OCI-LY7 (cell line): ENCODE results near the gene SORD. TPM values are rescaled to one million over a fixed set of nuclear protein-coding genes. Genes with fewer than 3 reads are reported as not detected.

Experiments used
- BruUV-seq: library from RNA; stranded (reverse); fragments of 400-500 nt; replicated peaks from 2 replicates; lab custom pipeline; 2021; lab: Mats Ljungman, UMichigan
- CTCF ChIA-PET: fragments of 300-600 bp; sonication (Branson Sonifier 250); formaldehyde crosslinking; loops from one replicate; lab custom pipeline; 2022; ENCODE audit warnings: antibody characterized with exemption; ENCODE audit not compliant: unreplicated experiment; lab: Charles Lee
- POLR2A ChIA-PET: fragments of 300-600 bp; sonication (Branson Sonifier 250); formaldehyde crosslinking; loops from one replicate; lab custom pipeline; 2022; ENCODE audit warnings: antibody characterized with exemption; lab: Charles Lee
- DNase-seq: peaks from one replicate; pipeline ENCODE4 v3.0.0-alpha.2; 2015; ENCODE audit warnings: low spot score
- H2AFZ ChIP-seq: fragments of 200-600 bp; sonication (generic), shearing (Covaris generic); 2 replicates; pipeline ENCODE4 v1.6.1; 2014; ENCODE audit warnings: mild to moderate bottlenecking, antibody characterized with exemption, low read length, moderate library complexity
- H3K27ac ChIP-seq: fragments of 200-600 bp; sonication (generic); 2 replicates; pipeline ENCODE4 v1.5.1; 2014; ENCODE audit warnings: mixed run types, low read depth, mild to moderate bottlenecking, moderate library complexity, low read length, inconsistent platforms; ENCODE audit not compliant: poor library complexity, severe bottlenecking
- H3K36me3 ChIP-seq: fragments of 200-600 bp; sonication (generic); 2 replicates; pipeline ENCODE4 v1.6.1; 2014; ENCODE audit warnings: mild to moderate bottlenecking, antibody characterized with exemption, low read length, moderate library complexity, mixed read lengths; ENCODE audit not compliant: insufficient read depth
- H3K4me1 ChIP-seq: fragments of 200-600 bp; sonication (generic); 2 replicates; pipeline ENCODE4 v1.5.1; 2014; ENCODE audit warnings: mild to moderate bottlenecking, low read length; ENCODE audit not compliant: insufficient read depth, poor library complexity, severe bottlenecking
- H3K4me2 ChIP-seq: fragments of 200-600 bp; sonication (generic); 2 replicates; pipeline ENCODE4 v1.6.1; 2014; ENCODE audit warnings: mild to moderate bottlenecking, low read length
- H3K4me3 ChIP-seq: fragments of 200-600 bp; sonication (generic); 2 replicates; pipeline ENCODE4 v1.5.1; 2014; ENCODE audit warnings: mild to moderate bottlenecking, low read depth, low read length; ENCODE audit not compliant: poor library complexity, severe bottlenecking
- H3K79me2 ChIP-seq: fragments of 200-600 bp; sonication (generic); 2 replicates; pipeline ENCODE4 v1.6.1; 2016; ENCODE audit warnings: low read depth, mild to moderate bottlenecking, low read length, moderate library complexity, mixed read lengths; ENCODE audit not compliant: insufficient read depth
- H3K9me2 ChIP-seq: fragments of 200-600 bp; sonication (generic); 2 replicates; pipeline ENCODE4 v1.6.1; 2016; ENCODE audit warnings: mild to moderate bottlenecking, low read length, mixed read lengths; ENCODE audit not compliant: insufficient read depth
- H3K9me3 ChIP-seq: fragments of 200-600 bp; sonication (generic); 2 replicates; pipeline ENCODE4 v1.6.1; 2014; ENCODE audit warnings: mild to moderate bottlenecking, mixed run types, low read length, mixed read lengths
- H4K20me1 ChIP-seq: fragments of 200-600 bp; sonication (generic); 2 replicates; pipeline ENCODE4 v1.6.1; 2014; ENCODE audit warnings: mild to moderate bottlenecking, antibody characterized with exemption, low read length, moderate library complexity, mixed read lengths; ENCODE audit not compliant: insufficient read depth
- EZH2phosphoT487 ChIP-seq: fragments of 200-600 bp; sonication (generic); IDR thresholded peaks from 2 replicates; pipeline ENCODE4 v1.6.1; 2018; ENCODE audit warnings: low read depth, borderline replicate concordance, mild to moderate bottlenecking, mixed run types, antibody characterized with exemption, low read length, moderate library complexity, mixed read lengths
- intact Hi-C: fragments of 100-400 bp; cut with micrococcal nuclease; formaldehyde crosslinking; loops from one replicate; pipeline ENCODE4 v1.10.0; 2022; ENCODE audit not compliant: unreplicated experiment
- total RNA-seq, 2 experiments: library from RNA; depleted of rRNA in 1 of 2; stranded (reverse); fragments of >200 nt in 1 of 2; shearing (Covaris generic) in 1 of 2; gene quantifications; 2 replicates each; pipeline ENCODE4 v1.2.3, GENCODE V29; 2014 to 2022
- TF ChIP-seq, protein P1 (sequence below): fragments of 200-600 bp; sonication (generic); conservative IDR thresholded peaks from 2 replicates; pipeline ENCODE4 v1.5.1; 2014; ENCODE audit warnings: mild to moderate bottlenecking, antibody characterized with exemption, low read length, moderate library complexity, mixed read lengths

The SORD gene
- total RNA-seq, 2 experiments from 2014 or later = 10.4 to 17.8 TPM

DNA sequence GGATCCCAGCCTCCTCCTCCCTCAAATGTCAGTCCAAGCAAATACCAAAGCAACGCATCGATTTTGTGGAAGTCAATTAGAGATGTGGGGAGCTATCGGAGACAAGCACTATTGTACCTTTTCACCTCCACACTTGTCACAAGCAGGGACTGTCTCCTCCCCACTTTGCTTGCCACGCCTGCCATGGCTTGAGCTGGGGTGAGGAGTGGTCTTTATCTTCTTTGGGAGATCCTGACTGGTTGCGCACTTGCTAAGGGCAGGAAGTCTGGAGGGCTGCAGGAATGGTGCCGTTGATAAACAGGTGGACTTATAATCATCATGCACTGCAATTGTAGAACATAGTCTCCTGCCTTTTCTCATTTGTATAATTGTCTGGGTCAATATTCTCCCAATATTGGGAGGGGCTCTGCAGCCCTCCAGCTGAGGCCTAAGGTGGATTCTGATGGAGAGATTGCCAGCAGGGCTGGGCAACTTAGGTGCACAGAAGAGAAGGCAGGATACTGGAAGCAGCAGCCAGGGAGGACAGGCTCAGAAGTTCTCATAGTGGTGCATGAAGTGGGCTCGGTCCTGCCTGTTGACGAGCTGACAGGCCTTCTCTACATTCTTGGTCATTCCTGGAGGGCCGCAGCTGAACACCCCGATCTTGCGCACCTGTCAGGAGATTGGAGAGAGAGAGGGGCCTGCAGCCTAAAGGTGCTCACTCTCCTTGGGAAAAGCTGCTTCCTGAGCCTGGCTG lies 70.8 kb downstream of the SORD start:
- Histone ChIP-seq H3K4me1 (no peaks in the 10 kb centered on the region), H3K4me3 (no peak overlapping the region), H2AFZ (no peak overlapping the region), H3K9me3 (no peaks in the 10 kb centered on the region), H3K4me2 (no peak overlapping the region), H4K20me1 (no peaks in the 10 kb centered on the region), H3K79me2 (no peaks in the 10 kb centered on the region), H3K9me2 (no peaks in the 10 kb centered on the region), H3K27ac (no peak overlapping the region), H3K36me3 (no peaks in the 10 kb centered on the region)
- ChIA-PET CTCF (no interaction called here), POLR2A (no interaction called here)
- intact Hi-C loops = no loop called here
- DNase-seq = no peak
- BruUV-seq = no TSS peak
- TF ChIP-seq, protein P1, sequence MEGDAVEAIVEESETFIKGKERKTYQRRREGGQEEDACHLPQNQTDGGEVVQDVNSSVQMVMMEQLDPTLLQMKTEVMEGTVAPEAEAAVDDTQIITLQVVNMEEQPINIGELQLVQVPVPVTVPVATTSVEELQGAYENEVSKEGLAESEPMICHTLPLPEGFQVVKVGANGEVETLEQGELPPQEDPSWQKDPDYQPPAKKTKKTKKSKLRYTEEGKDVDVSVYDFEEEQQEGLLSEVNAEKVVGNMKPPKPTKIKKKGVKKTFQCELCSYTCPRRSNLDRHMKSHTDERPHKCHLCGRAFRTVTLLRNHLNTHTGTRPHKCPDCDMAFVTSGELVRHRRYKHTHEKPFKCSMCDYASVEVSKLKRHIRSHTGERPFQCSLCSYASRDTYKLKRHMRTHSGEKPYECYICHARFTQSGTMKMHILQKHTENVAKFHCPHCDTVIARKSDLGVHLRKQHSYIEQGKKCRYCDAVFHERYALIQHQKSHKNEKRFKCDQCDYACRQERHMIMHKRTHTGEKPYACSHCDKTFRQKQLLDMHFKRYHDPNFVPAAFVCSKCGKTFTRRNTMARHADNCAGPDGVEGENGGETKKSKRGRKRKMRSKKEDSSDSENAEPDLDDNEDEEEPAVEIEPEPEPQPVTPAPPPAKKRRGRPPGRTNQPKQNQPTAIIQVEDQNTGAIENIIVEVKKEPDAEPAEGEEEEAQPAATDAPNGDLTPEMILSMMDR = no peak
- TF ChIP-seq EZH2phosphoT487 = no peak

DNA sequence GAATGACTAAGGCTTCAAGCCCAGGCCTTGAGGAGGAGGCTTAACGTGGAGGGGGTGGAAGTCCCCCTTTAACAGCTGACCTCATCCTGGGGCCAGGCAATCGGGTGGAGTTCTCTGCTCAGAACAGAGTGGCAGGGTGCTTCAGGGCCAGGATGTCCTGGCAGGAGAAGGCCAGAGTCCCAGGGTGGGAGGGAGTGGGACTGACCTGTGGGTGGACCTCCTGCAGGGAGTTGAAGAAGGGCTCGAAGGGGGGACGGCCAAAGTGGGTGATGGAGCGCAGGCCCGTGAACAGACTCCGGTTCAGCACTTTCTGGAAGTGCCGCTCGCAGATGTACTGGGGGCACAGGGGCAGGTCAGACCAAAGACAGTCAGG lies 71.3 kb downstream of the SORD start:
- H4K20me1 ChIP-seq = no peaks in the 10 kb centered on the region
- H3K9me3 ChIP-seq = no peaks in the 10 kb centered on the region
- DNase-seq = no peak
- no TSS peak for BruUV-seq
- H3K4me2 ChIP-seq = no peak overlapping the region
- H3K4me3 ChIP-seq = no peak overlapping the region
- no peak overlapping the region for H2AFZ ChIP-seq
- ChIA-PET CTCF (no interaction called here), POLR2A (no interaction called here)
- H3K36me3 ChIP-seq = no peaks in the 10 kb centered on the region
- intact Hi-C loops = no loop called here
- H3K79me2 ChIP-seq = no peaks in the 10 kb centered on the region
- no peaks in the 10 kb centered on the region for H3K4me1 ChIP-seq
- TF ChIP-seq EZH2phosphoT487 = no peak
- TF ChIP-seq, protein P1 = no peak
- H3K9me2 ChIP-seq = no peaks in the 10 kb centered on the region
- H3K27ac ChIP-seq = no peak overlapping the region

DNA sequence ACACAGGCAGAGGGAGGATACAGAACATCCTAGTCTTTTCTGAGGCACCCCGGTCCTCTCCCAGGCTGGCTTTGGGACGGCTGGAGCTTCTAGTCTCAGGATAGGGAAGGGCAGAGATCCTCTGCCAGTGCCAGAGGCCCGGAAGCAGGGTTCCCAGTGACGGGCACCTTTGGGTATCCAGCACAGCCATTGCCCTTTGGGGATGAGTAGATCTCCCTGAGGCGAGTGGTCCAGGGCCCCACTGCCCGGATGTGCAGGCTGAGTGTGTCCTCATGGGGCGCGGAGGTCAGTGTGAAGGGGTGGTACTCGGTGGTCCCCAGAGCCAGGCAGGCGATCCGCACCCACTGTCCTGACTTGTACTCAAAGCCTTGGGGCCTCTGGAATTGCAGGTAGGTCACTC lies 72.7 kb downstream of the SORD start:
- Histone ChIP-seq H2AFZ (no peak overlapping the region), H3K36me3 (no peaks in the 10 kb centered on the region), H3K4me1 (no peaks in the 10 kb centered on the region), H3K9me3 (no peaks in the 10 kb centered on the region), H3K4me2 (no peak overlapping the region), H3K79me2 (no peaks in the 10 kb centered on the region), H3K27ac (no peak overlapping the region), H3K4me3 (no peak overlapping the region), H3K9me2 (no peaks in the 10 kb centered on the region), H4K20me1 (no peaks in the 10 kb centered on the region)
- TF ChIP-seq, protein P1 = no peak
- no peak for TF ChIP-seq EZH2phosphoT487
- BruUV-seq = no TSS peak
- no peak for DNase-seq
- CTCF ChIA-PET = no interaction called here
- intact Hi-C loops = no loop called here
- POLR2A ChIA-PET = no interaction called here
